ENCODE measurements around the gene SLC12A8. TPM values are rescaled to one million over a fixed set of nuclear protein-coding genes. Genes with fewer than 3 reads are reported as not detected.

SLC12A8 gene
- total RNA-seq, 1 donor from 2014 or later, result 2.9 TPM

- no peaks in the 10 kb centered on the region for H3K36me3 Mint-ChIP-seq (ENCODE audit: low read depth)
- H3K27me3 Mint-ChIP-seq (ENCODE audit: low read depth), result no peaks in the 10 kb centered on the region
- H3K4me1 Mint-ChIP-seq, result peaks cover 20% of the 10 kb centered on the region
- H3K27ac Mint-ChIP-seq (ENCODE audit: unreplicated experiment), result no peak overlapping the region
- TF ChIP-seq CTCF (conservative IDR thresholded peaks at IDR 0.05), result no peak
- H3K4me3 Mint-ChIP-seq, result no peak overlapping the region
- DNase-seq (ENCODE audit: low read depth, low spot score), result no peak
- no peaks in the 10 kb centered on the region for H3K9me3 Mint-ChIP-seq
Measured at GRCh38 chr3:125187599-125187910, 25.0 kb downstream of the SLC12A8 start.

GRCh38 chr3:125186800-125187598, 25.5 kb downstream of the SLC12A8 start:
- Mint-ChIP-seq H3K4me1 (peaks cover 20% of the 10 kb centered on the region), H3K27me3 (ENCODE audit: low read depth) (no peaks in the 10 kb centered on the region), H3K36me3 (ENCODE audit: low read depth) (no peaks in the 10 kb centered on the region), H3K27ac (ENCODE audit: unreplicated experiment) (no peak overlapping the region), H3K9me3 (no peaks in the 10 kb centered on the region), H3K4me3 (no peak overlapping the region)
- TF ChIP-seq CTCF (conservative IDR thresholded peaks at IDR 0.05), result no peak
- no peak for DNase-seq (ENCODE audit: low read depth, low spot score)

GRCh38 chr3:125186261-125186787, 26.2 kb downstream of the SLC12A8 start:
- TF ChIP-seq CTCF (conservative IDR thresholded peaks at IDR 0.05), result no peak
- H3K36me3 Mint-ChIP-seq (ENCODE audit: low read depth), result no peaks in the 10 kb centered on the region
- H3K27ac Mint-ChIP-seq (ENCODE audit: unreplicated experiment), result peak overlapping the region; percentile 7
- H3K27me3 Mint-ChIP-seq (ENCODE audit: low read depth), result no peaks in the 10 kb centered on the region
- DNase-seq (ENCODE audit: low read depth, low spot score), result no peak
- H3K4me1 Mint-ChIP-seq, result peaks cover 20% of the 10 kb centered on the region
- H3K4me3 Mint-ChIP-seq, result no peak overlapping the region
- no peaks in the 10 kb centered on the region for H3K9me3 Mint-ChIP-seq

- no peak overlapping the region for H3K27ac Mint-ChIP-seq (ENCODE audit: unreplicated experiment)
- DNase-seq (ENCODE audit: low read depth, low spot score), result no peak
Measured at GRCh38 chr3:125185805-125186204, 26.7 kb downstream of the SLC12A8 start.

GRCh38 chr3:125179884-125180240, 32.7 kb downstream of the SLC12A8 start:
- H3K4me3 Mint-ChIP-seq, result no peak overlapping the region
- no peak overlapping the region for H3K27ac Mint-ChIP-seq (ENCODE audit: unreplicated experiment)

More at GRCh38 chr3:125185805-125186204, 26.7 kb downstream of the SLC12A8 start:
- H3K36me3 Mint-ChIP-seq (ENCODE audit: low read depth), result no peaks in the 10 kb centered on the region
- no peaks in the 10 kb centered on the region for H3K9me3 Mint-ChIP-seq
- no peak overlapping the region for H3K4me3 Mint-ChIP-seq
- no peaks in the 10 kb centered on the region for H3K27me3 Mint-ChIP-seq (ENCODE audit: low read depth)
- H3K4me1 Mint-ChIP-seq, result peaks cover 20% of the 10 kb centered on the region
- no peak for TF ChIP-seq CTCF (conservative IDR thresholded peaks at IDR 0.05)

More at GRCh38 chr3:125179884-125180240, 32.7 kb downstream of the SLC12A8 start:
- no peaks in the 10 kb centered on the region for H3K27me3 Mint-ChIP-seq (ENCODE audit: low read depth)
- no peak for TF ChIP-seq CTCF (conservative IDR thresholded peaks at IDR 0.05)
- H3K36me3 Mint-ChIP-seq (ENCODE audit: low read depth), result no peaks in the 10 kb centered on the region
- peaks cover 25% of the 10 kb centered on the region for H3K4me1 Mint-ChIP-seq
- no peak for DNase-seq (ENCODE audit: low read depth, low spot score)
- H3K9me3 Mint-ChIP-seq, result no peaks in the 10 kb centered on the region
